Stimulated activated CD4-positive, alpha-beta T cell treated with anti-CD3 and anti-CD28 coated beads, Interleukin-1b, Interleukin-23, amount 100 ng/mL, for 24 hours (primary cell): Measurements from ENCODE around the gene POM121.
"Not testable (repeated sequence)": the region's sequence is repeated elsewhere in the genome, so short reads cannot be mapped to it uniquely, and the experiment has no call there.

Source experiments
- DNase-seq, 4 experiments: peaks; one replicate each; pipeline ENCODE4 v3.0.0-alpha.2; 2020; ENCODE audit warnings: low read depth in 4 of 4, low spot score in 1 of 4

Gene POM121

DNA sequence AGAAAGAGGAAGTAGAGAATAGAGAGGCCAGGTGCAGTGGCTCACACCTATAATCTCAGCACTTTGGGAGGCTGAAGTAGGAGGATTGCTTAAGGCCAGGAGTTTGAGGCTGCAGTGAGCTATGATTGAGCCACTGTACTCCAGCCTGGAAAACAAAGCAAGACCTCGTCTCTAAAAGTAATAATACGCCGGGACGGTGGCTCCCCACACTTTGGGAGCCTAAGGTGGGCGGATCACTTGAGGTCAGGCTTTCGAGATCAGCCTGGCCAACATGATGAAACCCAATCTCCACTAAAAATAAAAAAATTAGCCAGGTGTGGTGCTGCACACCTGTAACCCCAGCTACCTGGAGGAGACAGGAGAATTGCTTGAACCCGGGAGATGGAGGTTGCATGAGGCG is 70.6 kb downstream of the POM121 start:
- not testable (repeated sequence) for DNase-seq

DNA sequence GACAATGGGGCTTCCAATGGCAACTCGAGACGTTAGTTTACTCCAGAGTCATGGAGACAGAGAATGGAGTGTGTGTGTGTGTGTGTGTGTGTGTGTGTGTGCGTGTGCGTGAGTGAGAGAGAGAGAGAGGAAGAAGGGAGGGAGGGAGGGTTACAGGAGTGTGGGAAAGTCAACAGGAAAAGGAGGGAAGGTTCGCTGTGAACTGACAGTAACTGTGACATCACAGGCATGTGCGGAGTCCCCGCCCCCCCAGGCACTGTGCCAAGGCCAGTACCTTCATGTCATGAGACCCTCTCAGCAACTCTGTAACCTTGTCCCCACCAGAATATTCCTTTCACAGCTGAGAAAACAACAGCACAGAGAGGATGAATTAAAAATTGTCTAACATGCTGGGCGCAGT is 72.6 kb downstream of the POM121 start:
- DNase-seq, result not testable (repeated sequence)

DNA sequence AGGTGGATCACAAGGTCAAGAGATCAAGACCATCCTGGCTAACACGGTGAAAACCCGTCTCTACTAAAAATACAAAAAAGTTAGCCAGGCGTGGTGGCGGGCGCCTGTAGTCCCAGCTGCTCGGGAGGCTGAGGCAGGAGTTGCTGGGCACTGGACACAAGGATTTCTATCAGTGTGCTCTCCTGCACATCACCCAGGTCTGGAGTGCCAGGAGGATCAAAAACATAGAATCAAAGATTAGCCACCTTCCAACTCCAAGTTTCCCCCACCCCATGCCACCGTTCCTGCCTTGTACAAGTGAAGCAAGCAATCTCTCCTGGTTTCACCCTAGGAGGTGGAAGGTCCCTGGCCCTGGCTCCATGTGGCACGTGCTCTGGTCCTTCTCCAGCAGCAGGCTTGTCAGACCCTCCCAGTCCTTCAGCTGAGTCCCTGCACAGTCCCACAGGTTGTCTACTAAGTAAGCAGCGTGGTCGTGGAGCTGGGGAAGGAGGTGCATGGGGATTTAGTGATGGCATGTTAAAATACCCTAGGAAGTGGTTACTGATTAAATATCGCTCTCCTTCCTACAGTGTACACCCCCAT is 73.1 kb downstream of the POM121 start:
- DNase-seq, result not testable (repeated sequence)
